ACC112 (cell line): ENCODE data around the gene DERL2.

ENCODE experiments used
- H2AFZ ChIP-seq: fragments of 200-600 bp; sonication (generic); one replicate; pipeline ENCODE4 v1.6.0; 2017; ENCODE audit warnings: antibody characterized with exemption, low read length; ENCODE audit not compliant: unreplicated experiment
- H3K27ac ChIP-seq: fragments of 200-600 bp; sonication (generic); 2 replicates; pipeline ENCODE4 v1.5.1; 2014; ENCODE audit warnings: low read depth, mild to moderate bottlenecking, antibody characterized with exemption, low read length, moderate library complexity
- H3K27me3 ChIP-seq: fragments of 200-600 bp; sonication (generic); 2 replicates; pipeline ENCODE4 v1.6.1; 2014; ENCODE audit warnings: mild to moderate bottlenecking, antibody characterized with exemption, low read length, moderate library complexity, mixed read lengths; ENCODE audit not compliant: insufficient read depth
- H3K36me3 ChIP-seq: fragments of 200-600 bp; sonication (generic); 2 replicates; pipeline ENCODE4 v1.6.1; 2016; ENCODE audit warnings: mild to moderate bottlenecking, antibody characterized with exemption, low read length, moderate library complexity, mixed read lengths; ENCODE audit not compliant: insufficient read depth
- H3K4me1 ChIP-seq: fragments of 200-600 bp; sonication (generic); one replicate; pipeline ENCODE4 v1.6.1; 2016; ENCODE audit warnings: low read length, mixed read lengths; ENCODE audit not compliant: insufficient read depth, unreplicated experiment, control insufficient read depth
- H3K4me3 ChIP-seq: fragments of 200-600 bp; sonication (generic); 2 replicates; pipeline ENCODE4 v1.5.1; 2014; ENCODE audit warnings: mild to moderate bottlenecking, low read depth, low read length
- H3K79me2 ChIP-seq: fragments of 200-600 bp; sonication (generic); one replicate; pipeline ENCODE4 v1.6.0; 2016; ENCODE audit warnings: low read length; ENCODE audit not compliant: control insufficient read depth, unreplicated experiment, insufficient read depth

Gene DERL2

DNA sequence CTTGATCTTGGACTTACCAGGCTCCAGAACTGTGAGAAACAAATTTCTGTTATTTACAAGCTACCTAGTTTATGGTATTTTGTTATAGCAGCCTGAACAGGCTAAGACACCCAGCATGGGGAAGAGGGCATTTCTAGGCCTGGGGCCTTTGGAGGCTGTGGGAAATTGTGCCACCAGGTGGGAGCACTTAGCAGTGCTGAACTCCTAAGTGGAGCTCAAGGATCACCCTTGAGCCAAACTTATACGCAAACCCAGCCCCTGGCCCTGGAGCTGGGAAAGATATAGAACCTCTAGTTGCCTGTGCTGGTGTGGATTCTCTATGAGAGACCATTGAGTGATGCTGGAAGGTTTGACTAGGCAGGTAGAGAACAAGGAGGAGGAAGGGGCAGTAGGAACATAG, 36.5 kb upstream of the DERL2 start:
- H3K4me3 ChIP-seq = no peak overlapping the region
- no peaks in the 10 kb centered on the region for H3K27me3 ChIP-seq
- no peak overlapping the region for H2AFZ ChIP-seq
- H3K36me3 ChIP-seq = peaks cover 20% of the 10 kb centered on the region; the same call in 1 of the 2 replicates
- peaks cover 14% of the 10 kb centered on the region for H3K4me1 ChIP-seq
- no peaks in the 10 kb centered on the region for H3K79me2 ChIP-seq
- H3K27ac ChIP-seq = no peak overlapping the region

DNA sequence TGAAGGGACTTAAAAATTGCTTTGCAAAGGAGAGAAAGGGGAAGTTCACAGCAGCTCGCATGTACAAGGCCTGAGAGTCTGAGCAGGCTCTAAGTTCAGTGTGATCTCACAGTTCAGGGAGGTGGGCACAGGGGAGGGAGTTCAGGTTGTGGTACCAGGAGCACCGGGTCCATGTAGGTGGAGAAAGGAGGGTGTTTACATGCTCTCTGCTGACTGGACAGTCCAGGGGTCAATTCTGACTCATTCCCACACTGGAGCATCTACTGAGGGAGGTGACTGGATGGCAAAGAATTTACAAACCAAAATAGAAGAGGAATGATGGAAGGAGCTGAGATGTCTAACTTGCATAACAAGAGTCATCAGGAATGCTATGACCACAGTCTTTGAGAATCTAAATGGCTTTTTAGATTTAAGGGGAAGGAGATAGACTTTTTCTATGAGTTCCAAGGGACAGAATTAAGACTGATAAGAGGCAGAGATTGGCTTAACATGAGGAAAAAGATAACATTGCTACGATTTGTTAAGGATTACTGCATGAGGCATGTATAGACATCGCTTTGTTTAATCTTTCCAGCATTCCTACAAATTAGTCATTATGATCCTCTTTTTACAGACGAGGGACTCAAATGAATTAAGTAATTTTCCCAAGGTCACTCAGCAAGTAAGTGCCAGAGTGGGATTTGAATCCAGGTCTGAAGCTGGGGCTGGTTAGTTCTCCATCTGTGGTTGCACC, 30.2 kb upstream of the DERL2 start:
- Histone ChIP-seq H2AFZ (no peak overlapping the region), H3K36me3 (peaks cover 18% of the 10 kb centered on the region), H3K4me3 (peak overlapping the region; percentile 22; the same call in 1 of the 2 replicates), H3K79me2 (no peaks in the 10 kb centered on the region), H3K4me1 (peaks cover 19% of the 10 kb centered on the region), H3K27me3 (no peaks in the 10 kb centered on the region), H3K27ac (peak overlapping the region; percentile 91)

DNA sequence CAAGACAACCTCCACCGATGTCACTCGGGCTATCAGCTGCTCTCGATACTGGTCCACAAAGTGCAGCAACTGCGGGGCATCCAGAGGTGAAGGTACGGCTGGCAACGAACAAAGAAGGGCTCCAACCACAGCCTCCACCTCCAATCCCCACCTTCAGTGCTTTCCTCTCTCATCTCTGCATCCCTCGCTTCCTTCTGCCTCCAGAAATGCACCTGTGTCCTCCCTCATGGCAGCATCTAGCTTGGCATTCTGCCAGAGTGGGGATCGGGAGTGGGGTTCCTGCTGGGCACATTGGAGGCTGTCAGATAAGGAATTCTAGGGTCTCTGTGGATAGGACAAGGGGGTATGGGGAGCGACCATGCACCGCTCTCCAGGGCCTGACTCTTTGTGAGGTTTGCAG, 29.0 kb upstream of the DERL2 start:
- Histone ChIP-seq H3K36me3 (peaks cover 18% of the 10 kb centered on the region), H3K4me3 (no peak overlapping the region), H3K27ac (no peak overlapping the region), H2AFZ (no peak overlapping the region), H3K4me1 (peaks cover 19% of the 10 kb centered on the region), H3K27me3 (no peaks in the 10 kb centered on the region), H3K79me2 (no peaks in the 10 kb centered on the region)

DNA sequence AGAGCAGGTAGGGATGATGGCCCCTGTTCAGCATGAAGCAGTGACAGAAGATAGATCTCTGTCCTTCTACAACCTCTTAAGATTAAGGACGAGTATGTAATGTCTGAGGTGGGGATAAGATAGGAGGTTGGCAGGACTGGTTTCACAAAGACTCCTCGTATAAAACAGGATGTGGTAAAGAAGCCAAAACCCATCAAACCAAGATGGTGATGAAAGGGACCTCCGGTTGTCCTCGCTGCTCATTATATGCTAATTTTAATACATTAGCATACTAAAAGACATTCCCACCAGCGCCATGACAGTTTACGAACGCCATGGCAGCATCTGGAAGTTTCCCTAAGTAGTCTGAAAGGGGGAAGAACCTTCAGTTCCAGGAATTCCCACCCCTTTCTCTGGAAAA, 27.6 kb upstream of the DERL2 start:
- Histone ChIP-seq H3K79me2 (no peaks in the 10 kb centered on the region), H2AFZ (no peak overlapping the region), H3K36me3 (peaks cover 18% of the 10 kb centered on the region), H3K4me3 (no peak overlapping the region), H3K4me1 (peaks cover 31% of the 10 kb centered on the region), H3K27ac (no peak overlapping the region), H3K27me3 (no peaks in the 10 kb centered on the region)

DNA sequence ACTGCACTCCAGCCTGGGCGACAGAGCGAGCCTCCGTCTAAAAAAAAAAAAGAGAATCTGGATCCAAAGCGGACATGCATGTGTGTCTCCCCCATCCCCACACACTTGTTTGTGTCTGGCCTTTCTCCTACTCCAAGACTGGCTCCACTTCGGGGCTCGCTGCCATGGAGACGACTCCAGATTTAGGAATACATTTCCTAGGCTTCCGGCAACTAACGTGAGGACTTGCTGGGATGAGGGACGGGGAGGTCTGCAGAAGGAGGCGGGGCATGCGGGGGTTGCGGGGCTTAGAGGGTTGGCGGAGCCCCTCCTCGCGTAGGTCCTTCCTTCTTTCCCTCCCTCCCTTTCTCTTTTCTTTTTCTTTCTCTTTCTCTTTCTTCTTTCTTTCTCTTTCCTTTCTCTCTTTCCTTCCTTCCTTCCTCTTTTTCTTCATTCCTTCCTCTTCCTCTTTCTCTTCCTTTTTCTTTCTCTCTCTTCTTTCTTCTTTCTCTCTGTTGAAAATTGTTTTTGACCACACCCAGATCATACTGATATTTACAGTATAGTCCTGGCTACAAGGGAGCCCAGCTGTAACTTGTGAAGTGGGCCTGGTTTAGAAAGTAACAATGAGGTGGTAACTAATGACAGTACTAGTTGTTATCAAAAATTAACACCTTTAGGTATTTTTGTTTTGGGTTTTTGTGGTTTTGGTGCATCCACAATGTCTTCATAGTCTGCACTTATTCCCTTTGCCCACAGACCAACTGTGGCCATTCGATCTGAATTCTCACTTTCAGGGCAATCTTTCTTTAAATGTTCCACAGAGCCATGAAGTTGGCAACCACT, 25.6 kb upstream of the DERL2 start:
- H3K36me3 ChIP-seq = peaks cover 20% of the 10 kb centered on the region
- H3K27me3 ChIP-seq = no peaks in the 10 kb centered on the region
- H3K79me2 ChIP-seq = no peaks in the 10 kb centered on the region
- H2AFZ ChIP-seq = no peak overlapping the region
- no peak overlapping the region for H3K4me3 ChIP-seq
- H3K27ac ChIP-seq = no peak overlapping the region
- peaks cover 25% of the 10 kb centered on the region for H3K4me1 ChIP-seq

DNA sequence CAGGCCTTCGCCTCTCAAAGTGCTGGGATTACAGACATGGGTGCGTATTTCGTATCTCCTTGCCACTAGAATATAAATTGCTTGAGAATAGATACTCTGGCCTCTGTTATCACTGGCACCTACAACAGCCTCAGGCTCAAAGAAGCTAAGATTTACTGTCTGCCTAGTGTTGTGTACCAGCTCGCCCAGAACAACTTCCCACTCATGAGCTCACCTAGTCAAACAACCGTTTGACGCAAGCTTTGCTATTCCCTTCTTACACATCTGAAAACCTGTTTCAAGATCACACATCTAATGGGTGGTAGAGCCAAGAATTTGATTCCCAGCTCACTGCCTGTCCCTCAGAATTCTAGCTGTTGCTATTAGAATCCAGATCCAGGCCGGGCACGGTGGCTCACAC, 24.8 kb upstream of the DERL2 start:
- Histone ChIP-seq H3K4me3 (no peak overlapping the region), H3K4me1 (peaks cover 19% of the 10 kb centered on the region), H3K36me3 (peaks cover 20% of the 10 kb centered on the region), H3K27ac (no peak overlapping the region), H2AFZ (no peak overlapping the region), H3K27me3 (no peaks in the 10 kb centered on the region), H3K79me2 (no peaks in the 10 kb centered on the region)

DNA sequence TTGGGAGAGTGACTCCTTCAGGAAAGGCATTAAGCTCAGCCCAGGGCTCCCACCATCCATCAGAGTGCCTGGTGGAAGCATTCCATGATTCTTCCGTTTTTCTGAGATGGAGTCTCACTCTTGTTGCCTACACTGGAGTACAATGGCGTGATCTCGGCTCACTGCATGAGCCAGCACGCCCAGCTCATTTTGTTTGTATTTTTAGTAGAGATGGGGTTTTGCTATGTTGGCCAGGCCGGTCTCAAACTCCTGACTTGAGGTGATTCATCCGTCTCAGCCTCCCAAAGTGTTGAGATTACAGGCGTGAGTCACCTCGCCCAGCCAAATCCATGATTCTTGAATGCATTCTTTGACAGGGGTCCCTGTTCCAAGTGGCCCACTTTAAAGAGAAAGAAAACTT, 23.5 kb upstream of the DERL2 start:
- peaks cover 12% of the 10 kb centered on the region for H3K36me3 ChIP-seq
- H3K4me1 ChIP-seq = peaks cover 13% of the 10 kb centered on the region
- peak overlapping the region; percentile 74 for H3K27ac ChIP-seq
- H2AFZ ChIP-seq = no peak overlapping the region
- no peaks in the 10 kb centered on the region for H3K27me3 ChIP-seq
- H3K79me2 ChIP-seq = no peaks in the 10 kb centered on the region
- no peak overlapping the region for H3K4me3 ChIP-seq

DNA sequence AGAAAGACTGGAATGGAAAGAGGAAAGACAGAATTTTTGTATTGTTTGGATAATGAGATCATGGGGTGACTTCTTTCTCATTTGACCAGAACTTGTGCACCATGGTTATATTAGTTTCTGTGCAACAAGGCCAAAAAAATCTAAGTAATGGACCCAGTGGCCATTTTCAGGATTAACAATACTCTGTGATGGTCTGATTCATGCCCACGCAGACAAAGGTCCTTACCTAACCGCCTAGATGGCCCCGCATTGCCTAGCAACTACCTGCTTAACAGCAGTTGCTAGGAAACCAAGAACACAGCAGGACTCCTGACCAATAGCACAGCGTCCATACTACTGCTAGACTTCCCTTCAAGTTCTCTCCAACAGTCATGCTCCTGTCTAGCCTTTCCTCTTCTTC, 22.8 kb upstream of the DERL2 start:
- Histone ChIP-seq H3K4me3 (no peak overlapping the region), H2AFZ (no peak overlapping the region), H3K27me3 (no peaks in the 10 kb centered on the region), H3K79me2 (no peaks in the 10 kb centered on the region), H3K27ac (peak overlapping the region; percentile 74), H3K4me1 (peaks cover 13% of the 10 kb centered on the region), H3K36me3 (peaks cover 8% of the 10 kb centered on the region)

DNA sequence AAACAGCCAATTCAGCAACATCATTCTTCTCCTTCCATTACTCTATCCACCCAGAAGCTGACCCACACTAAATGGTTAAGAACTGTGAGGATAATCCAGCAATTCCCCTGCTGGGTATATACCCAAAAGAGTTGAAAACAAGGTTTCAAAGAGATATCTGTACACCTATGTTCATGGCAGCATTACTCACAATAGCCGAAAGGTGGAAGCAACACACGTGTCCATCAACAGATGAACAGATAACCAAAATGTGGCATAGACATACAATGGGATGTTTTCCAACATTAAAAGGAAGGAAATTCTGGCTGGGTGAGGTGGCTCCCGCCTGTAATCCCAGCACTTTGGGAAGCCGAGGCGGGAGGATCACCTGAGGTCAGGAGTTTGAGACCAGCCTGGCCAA, 20.3 kb upstream of the DERL2 start:
- no peak overlapping the region for H3K4me3 ChIP-seq
- no peaks in the 10 kb centered on the region for H3K27me3 ChIP-seq

DNA sequence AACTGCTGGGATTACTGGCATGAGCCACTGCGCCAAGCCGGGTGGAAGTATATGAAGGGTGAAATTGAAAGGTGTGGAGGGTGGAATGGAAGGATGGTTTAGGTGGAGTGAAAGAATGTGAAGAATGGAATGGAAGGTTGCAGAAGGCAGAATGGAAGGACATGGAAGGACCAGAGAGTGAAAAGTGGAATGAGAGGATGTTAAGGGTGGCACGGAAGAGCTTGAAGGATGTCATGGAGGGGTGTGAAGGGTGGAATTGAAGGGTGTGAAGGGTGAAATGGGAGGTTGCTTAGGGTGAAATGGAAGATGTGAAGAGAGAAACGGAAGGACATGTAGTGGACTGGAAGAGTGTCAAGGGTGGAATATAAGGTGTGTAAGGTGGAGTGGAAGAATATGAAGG, 16.6 kb upstream of the DERL2 start:
- Histone ChIP-seq H3K27ac (no peak overlapping the region), H3K4me3 (no peak overlapping the region), H3K27me3 (no peaks in the 10 kb centered on the region), H2AFZ (no peak overlapping the region), H3K36me3 (no peaks in the 10 kb centered on the region), H3K79me2 (no peaks in the 10 kb centered on the region), H3K4me1 (no peaks in the 10 kb centered on the region)

More for the DNA sequence above, 20.3 kb upstream of the DERL2 start:
- H2AFZ ChIP-seq = no peak overlapping the region
- no peak overlapping the region for H3K27ac ChIP-seq
- 0 out of 2 replicates have a peak, but pooled peaks cover 2% of the 10 kb centered on the region for H3K36me3 ChIP-seq
- H3K79me2 ChIP-seq = no peaks in the 10 kb centered on the region
- peaks cover 13% of the 10 kb centered on the region for H3K4me1 ChIP-seq

DNA sequence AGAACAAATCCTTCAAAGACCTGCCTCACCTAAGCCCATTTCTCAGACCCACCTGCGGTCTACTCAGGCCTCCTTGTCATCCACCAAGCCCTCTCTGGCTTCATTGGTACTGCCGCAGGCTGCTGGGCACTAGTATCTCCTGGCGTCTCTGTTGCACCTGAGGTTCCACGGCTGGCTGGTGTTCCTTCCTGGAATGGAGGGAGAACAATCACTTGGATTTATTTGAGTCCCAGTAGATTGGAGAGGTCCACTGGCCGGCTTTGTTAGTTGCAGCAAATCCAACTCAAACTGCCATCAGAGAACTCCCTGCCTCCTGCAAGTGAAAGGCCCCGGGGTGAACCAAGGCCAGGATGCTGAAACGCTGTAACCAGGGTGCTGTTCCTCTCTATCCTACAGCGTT, 15.7 kb upstream of the DERL2 start:
- Histone ChIP-seq H3K4me3 (no peak overlapping the region), H3K27ac (no peak overlapping the region), H2AFZ (no peak overlapping the region), H3K79me2 (no peaks in the 10 kb centered on the region), H3K36me3 (no peaks in the 10 kb centered on the region), H3K27me3 (no peaks in the 10 kb centered on the region), H3K4me1 (no peaks in the 10 kb centered on the region)
